HT1080 (cell line): ENCODE measurements around the gene NUDC. TPM values are rescaled to one million over a fixed set of nuclear protein-coding genes. Genes with fewer than 3 reads are reported as not detected.

ENCODE experiments used
- DNase-seq: peaks from one replicate; pipeline ENCODE4 v3.0.0-alpha.2; 2015; ENCODE audit warnings: low read depth
- total RNA-seq: library from RNA; depleted of rRNA; stranded (reverse); fragments of >200 nt; shearing (Covaris generic); gene quantifications from 2 replicates; pipeline ENCODE4 v1.2.3, GENCODE V29; 2014

The NUDC gene
- total RNA-seq, 1 experiment from 2014 or later, result 182 TPM

DNA sequence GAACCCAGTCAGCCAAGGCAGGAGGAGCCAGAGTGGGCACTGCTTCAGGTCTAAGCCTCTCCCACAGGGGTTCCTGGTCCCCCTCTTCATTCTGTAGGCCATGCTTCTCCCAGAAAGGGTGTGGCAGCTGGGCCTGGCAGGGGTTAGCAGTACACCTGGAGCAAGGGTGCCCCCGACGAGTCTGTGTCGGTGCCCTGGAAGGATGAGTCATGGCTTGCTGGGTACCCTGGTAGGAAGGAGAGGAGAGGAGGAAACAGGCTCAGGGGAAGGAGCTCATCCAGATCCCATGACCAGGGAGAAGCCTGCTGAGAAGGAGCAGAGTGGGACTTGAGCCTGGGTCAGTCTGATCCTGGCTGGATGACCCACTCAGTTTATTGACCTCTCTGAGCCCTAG is 28.4 kb downstream of the NUDC start:
- peak; percentile 60 for DNase-seq

DNA sequence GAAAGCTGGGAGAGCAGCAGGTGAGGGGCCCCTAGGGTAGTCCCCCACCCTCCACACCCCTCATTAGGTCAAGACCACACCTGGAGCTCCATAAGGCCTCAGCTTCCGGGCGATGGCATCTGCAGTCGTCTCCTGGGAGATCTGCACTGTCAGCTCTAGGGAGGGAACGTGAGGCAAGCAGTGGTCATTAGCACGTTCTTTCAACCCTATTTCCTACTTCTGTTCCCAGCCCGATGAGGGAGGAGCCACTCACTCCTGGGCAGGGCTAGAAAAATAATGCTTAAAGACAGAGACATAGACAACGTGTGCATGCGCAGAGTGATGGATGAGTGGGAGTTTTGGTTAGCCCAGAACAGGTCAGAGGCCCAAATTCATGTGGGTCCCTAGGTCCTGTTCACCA is 29.1 kb downstream of the NUDC start:
- DNase-seq, result no peak

DNA sequence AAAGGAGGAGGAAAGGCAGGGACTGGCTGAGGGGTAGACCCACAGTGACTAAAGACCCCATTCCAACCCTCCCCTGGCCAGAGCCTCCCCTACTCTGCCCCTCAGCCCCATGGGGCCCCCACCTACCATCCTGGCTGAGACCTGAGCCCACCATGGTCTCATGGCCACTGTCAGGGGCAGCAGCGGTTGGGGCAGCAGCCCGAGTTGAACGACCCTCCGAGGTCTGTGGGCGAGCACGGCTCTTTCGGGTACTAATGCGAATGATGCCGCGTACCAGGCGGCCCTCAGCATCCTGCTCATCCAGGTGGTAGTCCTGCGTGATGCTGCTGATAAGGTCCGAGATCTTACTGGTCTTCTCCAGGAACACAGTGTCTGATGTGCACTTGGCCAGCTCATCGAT is 29.7 kb downstream of the NUDC start:
- DNase-seq, result no peak

DNA sequence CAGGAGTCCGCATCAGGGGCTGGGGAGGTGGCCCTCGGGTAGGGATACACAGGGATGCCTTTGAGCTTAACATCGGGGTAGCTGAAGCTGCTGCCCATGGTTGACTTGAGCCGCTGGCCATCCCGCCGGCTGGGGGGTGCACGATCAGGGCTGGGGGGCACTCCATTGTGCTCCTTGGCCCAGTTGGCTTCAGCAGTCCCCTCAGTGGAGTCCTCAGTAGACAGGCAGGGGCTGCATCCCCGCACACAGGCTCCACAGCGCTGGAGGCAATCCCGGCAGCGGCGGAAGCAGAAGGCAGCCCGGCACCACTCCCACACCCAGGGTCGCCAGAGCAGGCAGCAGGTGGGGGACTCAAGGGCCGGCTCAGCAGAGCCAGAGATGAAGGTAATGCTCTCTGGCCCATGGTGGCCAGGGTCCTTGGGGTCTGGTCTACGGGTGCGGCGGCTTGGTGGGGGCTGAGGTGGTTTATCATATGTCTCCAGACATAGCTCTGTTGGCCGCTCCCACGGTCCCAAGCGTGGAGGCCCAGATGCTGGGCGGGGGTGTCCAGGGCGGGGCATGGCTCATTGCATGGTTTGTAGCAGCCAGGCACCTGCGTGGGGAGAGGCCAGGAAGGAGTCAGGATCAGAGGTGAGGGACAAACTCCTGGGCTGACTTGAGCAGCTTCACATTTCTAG is 30.4 kb downstream of the NUDC start:
- DNase-seq, result no peak

DNA sequence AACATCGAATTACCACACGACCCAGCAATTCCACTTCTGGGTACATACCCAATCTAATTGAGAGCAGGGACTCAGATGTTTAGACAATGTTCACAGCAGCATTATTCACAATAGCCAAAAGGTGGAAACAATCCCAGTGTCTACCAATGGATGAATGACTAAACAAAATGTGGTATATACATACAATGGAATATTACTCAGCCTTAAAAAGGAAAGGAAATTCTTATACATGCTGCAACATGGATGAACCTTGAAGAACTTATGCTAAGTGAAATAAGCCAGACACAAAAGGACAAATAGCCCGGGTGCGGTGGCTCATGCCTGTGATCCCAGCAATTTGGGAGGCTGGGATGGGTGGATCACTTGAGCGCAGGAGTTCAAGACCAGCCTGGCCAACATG is 31.8 kb downstream of the NUDC start:
- DNase-seq, result no peak

DNA sequence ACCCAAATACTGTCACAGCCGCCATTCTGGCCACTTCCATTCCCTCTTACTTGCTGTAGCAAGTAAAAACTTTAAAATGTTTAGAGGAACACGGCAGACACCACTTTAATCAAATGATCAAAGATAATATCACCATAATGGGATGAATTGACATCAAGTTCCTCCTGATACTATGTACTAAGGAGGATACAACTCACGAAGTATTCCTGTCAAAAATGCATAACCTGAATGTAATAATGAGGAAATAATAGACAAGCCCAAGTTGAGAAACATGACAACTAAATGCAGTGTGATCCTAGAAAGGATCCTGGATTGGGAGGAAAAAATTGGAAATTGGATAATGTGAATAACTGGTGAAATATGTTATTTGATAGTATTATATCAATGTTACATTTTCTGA is 34.8 kb downstream of the NUDC start:
- no peak for DNase-seq

DNA sequence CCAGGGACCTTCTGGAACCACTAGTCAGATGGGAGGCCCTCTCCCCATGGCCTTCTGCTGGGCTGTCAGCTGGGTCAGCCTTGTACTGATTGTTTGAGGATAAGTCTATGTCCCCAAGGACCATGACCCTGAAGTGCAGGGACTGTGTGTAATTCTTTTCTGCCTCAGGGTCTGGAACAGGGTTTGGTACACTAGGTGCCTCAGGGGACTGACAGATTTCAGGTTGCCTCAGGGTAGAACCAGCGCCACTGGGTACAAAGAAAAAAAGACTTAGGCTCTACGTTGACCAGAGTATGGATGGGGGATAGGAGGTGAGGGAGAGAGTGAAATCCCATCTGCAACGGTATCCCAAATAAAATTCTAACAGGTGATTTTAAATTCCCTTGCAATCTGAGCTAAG is 35.8 kb downstream of the NUDC start:
- DNase-seq, result no peak

DNA sequence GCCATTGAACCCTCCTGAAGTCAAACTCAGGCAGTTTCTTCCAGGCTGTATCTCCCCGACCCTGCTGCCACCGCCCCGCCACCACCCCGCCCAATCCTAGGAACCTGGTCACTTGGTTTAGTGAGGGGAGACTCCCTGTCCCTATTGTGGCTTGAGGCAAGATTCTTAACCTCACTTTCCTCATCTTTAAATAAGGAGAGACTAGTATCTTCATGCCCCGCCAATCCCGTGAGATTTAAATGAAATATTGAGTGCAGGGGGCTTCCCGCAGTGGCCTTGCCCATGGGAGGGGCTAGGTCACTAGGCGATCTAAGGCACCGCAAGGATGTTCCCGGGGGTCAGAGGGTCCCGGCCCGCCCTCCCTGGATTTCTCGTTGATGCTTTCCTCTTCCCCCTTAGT is 37.7 kb downstream of the NUDC start:
- no peak for DNase-seq

DNA sequence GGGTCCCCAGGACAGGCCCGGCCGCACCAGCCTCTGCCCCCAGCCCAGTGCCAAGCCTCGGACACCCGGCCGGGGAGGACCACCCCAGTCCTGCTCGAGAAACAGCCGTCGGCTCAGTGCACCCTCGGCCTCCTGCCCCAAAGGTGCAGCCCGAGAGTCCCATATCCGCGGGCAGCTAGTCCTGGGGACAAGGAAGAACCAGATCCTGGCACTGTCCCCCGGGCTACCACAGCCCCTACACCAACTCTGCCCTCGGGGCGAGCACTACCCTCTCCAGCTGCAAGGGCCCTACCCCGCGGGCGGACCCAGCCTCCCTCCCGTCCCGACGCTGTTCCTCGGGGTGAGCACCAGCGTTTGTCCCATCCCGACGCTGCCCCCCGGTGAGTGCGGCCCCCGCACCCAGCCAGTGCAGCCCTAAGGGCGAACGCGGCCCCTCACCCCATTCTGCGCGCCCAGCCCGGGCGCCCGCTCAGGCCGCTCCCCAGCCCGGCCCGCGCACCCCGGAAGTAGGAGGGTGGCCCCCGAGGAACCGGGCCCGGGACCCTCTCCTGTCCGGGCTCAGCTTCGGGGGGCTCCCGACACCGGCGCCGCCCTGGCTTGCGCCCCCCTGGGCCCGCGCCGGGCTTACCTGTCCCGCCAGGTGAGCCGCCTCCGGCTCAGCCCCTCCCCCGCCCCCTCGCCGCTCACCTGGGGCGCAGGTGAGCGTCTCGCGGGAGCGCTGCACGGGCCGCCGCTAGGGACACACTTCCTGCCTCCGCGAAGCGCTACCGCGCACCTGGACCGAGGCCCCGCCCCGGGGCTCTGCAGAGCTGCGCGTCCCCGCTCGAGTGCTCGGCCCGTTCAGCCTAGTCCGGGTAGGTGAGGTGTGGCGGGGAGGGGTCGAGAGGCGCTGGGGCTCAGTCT is 38.4 kb downstream of the NUDC start, which contains the start of gene KDF1:
Gene KDF1, minus strand, starts transcription at position 747 of the 903 bp plus-strand sequence. CDS start 8,088 bp downstream, outside the sequence.
- DNase-seq, result no peak

DNA sequence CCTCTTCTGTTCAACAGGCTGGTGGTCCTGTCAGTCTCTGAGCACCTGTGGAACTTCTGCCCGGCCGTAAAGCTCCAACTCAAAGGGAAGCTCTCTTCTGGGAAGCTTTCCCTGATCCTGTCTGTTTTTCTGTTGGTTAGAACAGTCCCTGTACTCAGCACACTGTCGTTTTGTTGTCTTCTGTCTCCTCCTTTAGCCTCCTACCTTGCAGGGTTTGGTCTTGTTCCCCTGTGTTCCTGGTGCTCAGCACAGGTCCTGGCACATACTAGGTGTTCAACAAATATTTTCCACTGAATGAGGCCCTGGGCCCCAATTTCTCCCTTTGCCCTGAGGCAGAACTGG is 39.1 kb downstream of the NUDC start:
- DNase-seq, result no peak

DNA sequence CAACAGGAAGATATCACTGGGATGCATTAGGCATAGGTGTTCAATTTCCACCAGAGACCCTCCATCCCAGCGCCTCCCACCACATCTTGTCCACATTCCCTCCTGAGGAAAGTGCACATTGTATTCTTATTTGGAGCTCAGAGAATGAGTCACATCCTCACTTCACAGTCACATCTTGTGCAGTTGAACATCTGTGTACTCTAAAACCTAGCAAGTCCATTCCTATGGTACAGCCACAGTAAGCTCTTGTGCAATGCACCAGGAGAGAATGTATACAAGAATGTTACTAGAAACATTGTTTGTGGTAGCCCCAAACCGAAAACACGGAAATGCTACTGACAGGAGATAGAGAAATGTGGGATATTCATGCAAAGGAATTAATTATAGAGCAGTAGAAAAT is 40.3 kb downstream of the NUDC start:
- DNase-seq, result peak; percentile 92

DNA sequence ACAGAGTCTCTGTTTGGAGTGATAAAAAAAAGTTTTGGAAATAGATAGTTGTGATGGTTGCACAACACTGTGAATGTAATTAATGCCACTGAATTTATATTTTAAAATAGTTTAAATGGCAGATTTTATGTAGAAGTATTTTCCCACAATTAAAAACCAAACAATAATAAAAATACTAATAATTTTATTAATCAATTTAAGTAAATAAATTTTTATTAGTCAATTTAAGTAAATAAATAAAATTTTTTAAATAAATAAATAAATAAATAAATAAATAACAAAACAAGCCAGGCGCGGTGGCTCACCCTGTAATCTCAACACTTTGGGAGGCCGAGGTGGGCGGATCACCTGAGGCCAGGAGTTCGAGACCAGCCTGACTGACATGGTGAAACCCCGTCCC is 43.7 kb downstream of the NUDC start:
- no peak for DNase-seq

DNA sequence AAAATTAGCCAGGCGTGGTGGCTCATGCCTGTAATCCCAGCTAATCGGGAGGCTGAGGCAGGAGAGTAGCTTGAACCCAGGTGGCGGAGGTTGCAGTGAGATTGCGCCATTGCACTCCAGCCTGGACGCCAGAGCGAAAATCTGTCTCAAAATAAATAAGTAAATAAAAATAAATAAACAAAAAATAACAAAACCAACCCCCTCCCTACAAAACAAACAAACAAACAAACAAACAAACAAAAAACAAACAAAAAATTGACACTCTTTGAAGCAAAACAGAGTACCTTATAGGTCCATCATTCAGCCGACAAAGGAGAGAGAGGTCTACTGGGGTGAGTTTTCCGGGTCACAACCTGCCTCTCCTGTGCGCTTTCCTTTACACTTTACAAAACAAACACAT is 44.1 kb downstream of the NUDC start:
- DNase-seq, result no peak

DNA sequence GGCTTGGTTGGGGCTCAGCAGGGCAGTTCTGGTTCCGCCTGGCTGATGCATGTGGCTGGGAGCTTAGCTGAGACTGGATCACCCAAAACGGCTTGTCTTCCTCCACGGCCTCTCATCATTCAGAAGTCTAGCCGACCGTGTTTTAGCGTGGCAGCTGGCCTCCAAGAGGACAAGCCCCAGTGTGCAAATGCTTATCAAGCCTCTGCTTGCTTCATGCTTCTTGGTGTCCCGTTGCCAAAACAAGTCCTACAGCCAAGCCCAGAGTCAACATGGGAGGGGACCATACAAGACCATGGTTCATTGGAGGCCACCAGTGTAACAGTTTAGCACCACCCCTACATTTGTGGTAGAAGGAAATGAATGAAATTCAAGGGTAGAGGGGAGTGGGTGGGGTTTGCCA is 49.3 kb downstream of the NUDC start:
- DNase-seq, result no peak

DNA sequence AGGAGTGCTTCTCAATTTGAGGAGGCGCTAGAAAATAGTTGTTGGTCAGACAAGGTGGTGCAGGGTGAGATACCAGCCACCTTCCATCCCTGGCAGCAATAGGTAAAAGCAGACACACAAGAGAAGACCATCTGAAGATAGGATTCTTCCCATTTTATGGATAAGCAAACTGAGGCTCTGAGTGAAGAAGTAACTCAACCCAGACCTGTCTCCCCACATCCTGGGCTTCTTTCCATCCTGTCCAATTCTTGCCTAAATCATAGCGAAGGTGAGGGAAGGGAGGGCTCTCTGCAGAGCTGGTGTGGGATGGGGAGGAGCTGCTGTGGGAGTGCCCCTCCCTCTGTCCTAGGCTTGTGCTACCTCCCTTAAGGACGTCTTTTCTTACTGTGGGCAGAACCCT is 50.0 kb downstream of the NUDC start:
- no peak for DNase-seq

DNA sequence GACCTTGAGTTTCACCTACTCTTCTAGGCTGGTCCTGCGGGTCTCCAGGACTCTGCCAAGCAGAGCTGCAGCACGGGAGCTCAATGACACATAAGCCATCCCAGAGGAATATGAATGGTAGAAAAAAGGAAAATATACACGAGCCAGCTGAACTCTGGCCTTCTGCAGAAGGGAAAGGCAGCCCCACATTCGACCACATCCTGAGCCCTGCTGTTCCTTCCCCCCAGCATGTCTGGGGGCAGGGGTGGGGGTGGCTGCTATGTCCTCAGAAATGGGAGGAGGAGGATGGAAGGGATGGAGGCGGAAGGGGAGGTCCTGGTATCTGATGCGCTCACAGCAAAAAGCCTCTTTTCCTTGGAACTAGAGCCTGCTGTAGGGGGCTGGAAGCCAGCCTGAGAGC is 50.8 kb downstream of the NUDC start:
- DNase-seq, result peak; percentile 81

DNA sequence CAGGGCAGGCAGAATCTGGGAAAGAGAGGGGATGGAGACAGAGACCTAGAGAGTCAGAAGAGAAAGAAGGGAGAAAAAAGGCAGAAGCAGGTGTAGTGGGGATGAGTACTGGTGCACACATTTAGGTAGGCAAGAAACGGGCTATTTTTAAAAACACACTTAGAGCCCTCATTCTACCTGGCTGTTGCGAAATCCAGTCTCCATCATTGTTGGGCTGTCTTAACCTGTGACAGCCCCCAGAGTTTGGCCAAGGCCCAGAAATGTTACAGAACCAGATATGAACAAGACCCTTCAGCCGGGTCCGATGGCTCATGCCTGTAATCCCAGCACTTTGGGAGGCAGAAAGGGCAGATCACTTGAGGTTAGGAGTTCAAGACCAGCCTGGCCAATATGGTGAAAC is 51.3 kb downstream of the NUDC start:
- DNase-seq, result no peak

DNA sequence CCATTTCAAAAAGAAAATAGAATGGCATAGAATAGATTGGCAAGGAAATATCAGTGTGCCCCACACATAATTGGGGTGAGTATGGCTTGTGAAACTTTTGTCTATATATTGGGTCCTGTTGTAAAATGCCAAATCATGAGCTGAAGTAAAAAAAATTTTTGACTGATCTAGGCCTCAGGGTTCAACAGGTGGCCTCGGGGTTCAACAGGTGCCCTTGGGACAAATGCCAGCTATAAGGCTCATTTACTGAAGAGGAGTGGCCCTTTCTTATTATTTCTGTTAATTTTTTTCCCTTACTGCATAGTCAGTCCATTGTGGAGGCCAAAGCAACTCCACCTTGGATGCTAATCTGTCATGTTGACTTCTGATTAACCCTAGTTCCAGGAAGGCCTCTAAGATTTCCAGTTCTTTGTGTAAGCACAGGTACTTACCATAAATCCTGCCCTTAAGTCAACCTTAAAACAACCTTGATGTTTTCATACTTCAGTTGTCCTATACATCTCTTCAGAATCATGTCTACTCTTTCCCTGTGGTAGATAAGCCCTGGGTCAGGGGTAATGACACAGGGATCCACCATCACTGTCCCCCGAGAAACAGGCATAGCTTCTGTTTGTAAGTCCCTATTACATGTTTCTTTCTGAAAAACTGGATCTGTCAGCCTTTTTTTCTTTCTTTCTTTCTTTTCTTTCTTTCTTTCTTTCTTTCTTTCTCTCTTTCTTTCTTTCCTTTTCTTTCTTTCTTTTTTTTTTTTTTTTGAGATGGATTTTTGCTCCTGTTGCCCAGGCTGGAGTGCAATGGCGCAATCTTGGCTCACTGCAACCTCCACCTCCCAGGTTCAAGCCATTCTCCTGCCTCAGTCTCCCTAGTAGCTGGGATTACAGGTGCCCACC is 55.3 kb downstream of the NUDC start:
- no peak for DNase-seq

DNA sequence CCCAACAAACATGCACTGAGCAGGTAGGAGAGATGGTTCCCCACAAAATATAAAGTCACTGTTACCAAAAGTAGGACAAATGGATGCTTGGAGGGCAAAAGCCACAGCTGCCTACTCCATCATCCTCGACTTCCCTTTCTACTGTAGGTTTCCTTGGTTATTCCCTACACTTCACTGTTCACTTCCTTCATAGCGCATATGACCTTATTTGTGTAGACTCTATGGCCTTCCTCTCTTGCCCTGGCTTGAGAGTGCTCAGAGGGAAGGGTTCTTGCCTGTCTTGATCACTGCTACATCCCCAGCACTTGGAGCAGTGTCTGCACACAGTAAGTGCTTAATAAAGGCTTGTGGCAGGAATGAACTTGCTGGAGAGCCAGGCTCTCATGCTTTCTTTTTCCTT is 57.4 kb downstream of the NUDC start:
- DNase-seq, result no peak

DNA sequence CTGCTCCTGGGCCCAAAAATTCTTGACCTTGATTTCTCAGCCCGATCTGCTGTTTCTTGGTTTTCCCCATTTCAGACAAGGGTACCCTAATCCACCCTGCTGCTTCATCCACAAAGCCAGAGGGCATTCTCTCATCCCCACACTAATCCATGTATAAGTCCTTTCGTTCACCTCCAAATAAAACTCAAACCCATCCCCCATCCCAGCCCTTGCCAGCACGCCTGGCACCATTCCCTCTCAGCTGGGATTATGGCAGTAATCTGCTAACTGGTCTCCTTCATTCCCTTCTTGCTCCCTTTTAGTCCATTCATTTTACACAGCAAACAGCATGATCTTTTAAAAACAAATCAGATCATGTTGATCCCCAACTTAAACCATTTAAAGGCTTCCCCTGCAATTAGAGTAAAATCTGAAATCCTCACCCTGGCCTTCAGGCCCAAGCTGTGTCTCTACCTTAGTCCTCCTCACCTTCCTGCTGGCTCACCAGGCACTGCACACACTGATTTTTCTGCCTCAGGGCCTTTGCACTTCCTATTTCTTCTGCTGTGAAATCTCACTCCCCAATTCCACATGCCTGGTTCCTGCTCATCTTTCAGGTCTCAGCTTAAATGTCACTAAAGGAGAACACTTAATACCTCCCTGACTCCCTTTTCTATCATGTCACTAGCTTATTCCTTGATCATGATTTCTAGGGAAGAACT is 59.8 kb downstream of the NUDC start:
- no peak for DNase-seq

DNA sequence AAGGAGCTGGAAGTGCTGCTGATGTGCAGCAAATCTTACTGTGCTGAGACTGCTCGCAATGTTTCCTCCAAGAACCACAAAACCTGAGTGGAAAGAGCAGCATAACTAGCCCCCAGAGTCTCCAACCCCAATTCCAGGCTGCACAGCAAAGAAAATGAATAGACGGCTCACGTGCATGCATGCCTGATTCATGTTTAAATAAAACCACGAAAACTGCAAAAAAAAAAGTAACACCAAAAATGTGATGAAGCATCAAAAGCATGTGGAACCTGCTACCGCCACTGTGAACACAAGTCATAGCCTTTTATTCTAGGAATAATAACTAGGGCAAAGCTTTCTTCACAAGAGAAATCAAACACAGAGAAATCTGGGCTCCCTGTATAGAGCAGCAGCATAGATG is 62.3 kb downstream of the NUDC start:
- no peak for DNase-seq
